Coronary artery (tissue), 2 donors: Measurements from ENCODE around the gene AXIN1.
"Not testable (repeated sequence)": the region's sequence is repeated elsewhere in the genome, so short reads cannot be mapped to it uniquely, and the experiment has no call there.

ENCODE experiments used
- DNase-seq: peaks from one replicate; pipeline ENCODE4 v3.0.0-alpha.2; 2017; ENCODE audit warnings: low spot score
- H3K27ac ChIP-seq, 2 donors: fragments of 200-600 bp; sonication (generic); one replicate each; pipeline ENCODE4 v1.5.1; 2016 to 2019
- H3K4me3 ChIP-seq: fragments of 200-600 bp; sonication (generic); 2 replicates; pipeline ENCODE4 v1.5.1; 2016; ENCODE audit warnings: mild to moderate bottlenecking, moderate library complexity
- TF ChIP-seq, protein P1 (sequence below): fragments of 200-600 bp; sonication (generic); IDR thresholded peaks from one replicate; pipeline ENCODE4 v1.5.1; 2019; ENCODE audit warnings: antibody characterized with exemption

AXIN1 gene

DNA sequence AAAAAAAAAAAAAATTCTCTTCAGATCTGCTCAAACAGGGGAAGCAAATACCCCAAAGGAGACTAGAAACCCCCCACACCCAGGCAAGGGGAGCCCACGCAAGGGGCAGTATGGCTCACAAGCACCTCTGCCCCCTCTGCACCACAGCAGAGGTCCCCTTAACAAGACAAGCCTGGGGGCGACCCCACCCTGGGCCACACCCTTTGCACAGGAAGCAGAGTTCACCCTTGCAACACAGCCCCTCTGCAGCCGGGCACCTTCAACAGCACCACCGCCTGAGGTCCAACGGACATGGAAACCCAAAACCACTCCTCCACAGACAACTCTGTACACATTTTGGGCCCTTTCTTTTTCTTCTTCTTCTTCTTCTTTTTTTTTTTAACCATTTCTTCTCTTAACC lies 12.8 kb downstream of the AXIN1 start:
- DNase-seq: no peak
- Histone ChIP-seq H3K27ac (no peak overlapping the region), H3K4me3 (no peak overlapping the region)
- TF ChIP-seq, protein P1, sequence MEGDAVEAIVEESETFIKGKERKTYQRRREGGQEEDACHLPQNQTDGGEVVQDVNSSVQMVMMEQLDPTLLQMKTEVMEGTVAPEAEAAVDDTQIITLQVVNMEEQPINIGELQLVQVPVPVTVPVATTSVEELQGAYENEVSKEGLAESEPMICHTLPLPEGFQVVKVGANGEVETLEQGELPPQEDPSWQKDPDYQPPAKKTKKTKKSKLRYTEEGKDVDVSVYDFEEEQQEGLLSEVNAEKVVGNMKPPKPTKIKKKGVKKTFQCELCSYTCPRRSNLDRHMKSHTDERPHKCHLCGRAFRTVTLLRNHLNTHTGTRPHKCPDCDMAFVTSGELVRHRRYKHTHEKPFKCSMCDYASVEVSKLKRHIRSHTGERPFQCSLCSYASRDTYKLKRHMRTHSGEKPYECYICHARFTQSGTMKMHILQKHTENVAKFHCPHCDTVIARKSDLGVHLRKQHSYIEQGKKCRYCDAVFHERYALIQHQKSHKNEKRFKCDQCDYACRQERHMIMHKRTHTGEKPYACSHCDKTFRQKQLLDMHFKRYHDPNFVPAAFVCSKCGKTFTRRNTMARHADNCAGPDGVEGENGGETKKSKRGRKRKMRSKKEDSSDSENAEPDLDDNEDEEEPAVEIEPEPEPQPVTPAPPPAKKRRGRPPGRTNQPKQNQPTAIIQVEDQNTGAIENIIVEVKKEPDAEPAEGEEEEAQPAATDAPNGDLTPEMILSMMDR: no peak

- TF ChIP-seq, protein P1: no peak
- no peak overlapping the region for H3K27ac ChIP-seq
- no peak for DNase-seq
- no peak overlapping the region for H3K4me3 ChIP-seq
Observed at GRCh38 chr16:337975-338575, 14.4 kb downstream of the AXIN1 start.

DNA sequence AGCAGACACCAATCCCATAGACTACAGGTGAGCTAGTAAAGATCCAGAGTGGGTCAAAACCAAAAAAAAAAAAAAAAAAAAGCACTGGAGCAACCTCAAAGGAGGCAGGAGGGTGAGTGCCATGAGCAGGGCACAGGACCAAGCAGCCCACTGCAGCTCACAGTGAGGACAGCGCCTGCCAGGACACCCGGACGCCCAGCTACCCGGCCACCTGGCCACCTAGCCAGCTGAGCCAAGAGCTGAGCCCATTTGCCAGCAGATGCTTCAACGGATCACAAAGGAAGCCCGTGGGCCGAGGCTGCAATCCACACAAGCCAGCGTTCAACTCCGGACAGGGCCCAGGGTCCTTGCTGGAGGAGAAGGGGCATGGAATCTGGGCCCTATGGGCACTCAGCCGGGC lies 15.1 kb downstream of the AXIN1 start:
- TF ChIP-seq, protein P1: no peak
- Histone ChIP-seq H3K27ac (no peak overlapping the region), H3K4me3 (no peak overlapping the region)
- DNase-seq: no peak

GRCh38 chr16:336269-336668 lies 16.3 kb downstream of the AXIN1 start:
- TF ChIP-seq, protein P1: no peak
- DNase-seq: no peak
- no peak overlapping the region for H3K27ac ChIP-seq
- no peak overlapping the region for H3K4me3 ChIP-seq

- not testable (repeated sequence) for H3K27ac ChIP-seq, DNase-seq, H3K4me3 ChIP-seq
Observed at GRCh38 chr16:334861-335632, 17.5 kb downstream of the AXIN1 start.

- H3K4me3 ChIP-seq, H3K27ac ChIP-seq, DNase-seq: not testable (repeated sequence)
Observed at GRCh38 chr16:334164-334832, 18.2 kb downstream of the AXIN1 start.

DNA sequence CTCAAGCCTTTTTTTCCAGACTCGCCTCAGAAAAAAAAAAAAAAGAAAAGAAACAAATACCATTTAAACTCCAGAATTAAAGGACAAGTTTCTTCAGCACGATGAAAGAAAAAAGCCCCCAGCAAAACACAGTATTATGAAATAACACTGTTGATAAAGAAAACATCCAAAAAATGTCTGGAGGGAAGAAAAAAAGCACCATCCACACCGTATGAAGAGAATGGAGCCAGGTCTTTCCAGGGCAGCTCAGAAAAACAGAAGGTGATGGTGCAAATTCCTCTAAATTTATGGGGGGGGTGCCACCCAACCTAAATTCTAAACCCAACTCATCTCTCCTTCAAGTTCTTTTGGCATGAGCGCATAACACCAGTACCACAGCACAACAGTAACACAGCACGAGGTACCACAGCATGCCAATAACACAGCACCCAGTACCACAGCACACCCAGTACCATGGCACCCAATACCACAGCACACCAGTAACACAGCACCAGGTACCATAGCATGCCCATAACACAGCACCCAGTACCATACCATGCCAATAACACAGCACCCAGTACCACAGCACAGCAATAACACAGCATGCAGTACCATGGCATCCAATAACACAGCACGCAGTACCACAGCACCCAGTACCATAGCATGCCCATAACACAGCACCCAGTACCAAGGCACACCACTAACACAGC lies 19.0 kb downstream of the AXIN1 start:
- no peak for DNase-seq
- Histone ChIP-seq H3K27ac (no peak overlapping the region), H3K4me3 (no peak overlapping the region)
- TF ChIP-seq, protein P1: no peak

DNA sequence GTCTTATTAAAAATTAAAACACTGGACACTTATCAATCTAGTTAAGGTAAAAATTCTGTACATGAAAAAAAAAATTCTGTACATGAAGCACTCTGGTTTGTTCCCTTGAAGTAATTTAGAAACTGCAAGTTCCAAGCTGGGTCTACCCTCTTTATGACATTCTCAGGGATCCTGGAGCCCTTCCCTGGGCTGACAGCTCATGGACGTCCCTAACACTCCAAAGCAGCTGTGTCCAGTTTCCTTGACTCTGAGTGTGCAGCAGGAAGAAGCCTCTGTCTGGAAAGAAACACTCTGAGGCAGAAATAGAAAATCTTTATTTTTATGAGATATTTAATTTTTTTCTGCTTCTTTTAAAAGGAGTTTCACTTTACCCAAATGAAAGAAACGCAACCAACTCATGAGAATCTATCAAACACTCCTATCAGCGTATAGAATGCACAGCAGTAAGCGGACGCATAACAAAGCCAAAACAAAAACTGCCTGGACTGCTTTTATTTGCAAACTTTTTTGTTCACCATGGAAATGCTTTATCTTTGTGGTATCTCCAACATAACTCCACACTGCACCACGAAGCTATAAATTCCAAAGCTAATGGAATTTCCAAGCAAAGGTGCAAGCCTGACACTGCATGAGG lies 21.2 kb downstream of the AXIN1 start:
- not testable (repeated sequence) for H3K27ac ChIP-seq, H3K4me3 ChIP-seq, DNase-seq
